Measurements from ENCODE around the gene SLC36A1.

The SLC36A1 gene

DNA sequence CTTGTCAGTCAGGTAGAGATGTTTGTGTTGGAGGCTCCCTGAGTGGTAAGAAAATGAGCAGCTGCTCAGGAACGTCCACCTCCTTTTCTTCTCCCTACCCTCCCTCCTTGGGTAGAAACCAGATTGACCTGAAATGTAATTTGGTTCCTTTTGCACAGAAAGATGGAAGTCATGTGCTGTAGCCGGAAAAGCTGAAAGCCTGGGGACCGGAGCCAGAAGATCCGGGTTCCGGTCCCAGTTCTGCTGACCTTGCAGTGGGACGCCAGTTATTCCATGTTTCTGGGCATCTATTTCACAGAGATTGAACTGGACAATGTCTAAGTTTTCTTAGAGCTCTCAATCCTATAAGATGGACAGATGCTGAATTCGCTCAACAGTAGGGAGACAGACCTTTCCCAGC is 40.1 kb downstream of the SLC36A1 start:
- H2AFZ ChIP-seq (ENCODE audit: low read length, unreplicated experiment) = no peak overlapping the region
- H3K27ac ChIP-seq (ENCODE audit: low read depth, low read length) = no peak overlapping the region
- no peaks in the 10 kb centered on the region for H3K79me2 ChIP-seq (ENCODE audit: control insufficient read depth, insufficient read depth, low read length, unreplicated experiment)
- no peaks in the 10 kb centered on the region for H3K36me3 ChIP-seq (ENCODE audit: insufficient read depth, low read length)
- H3K4me3 ChIP-seq (ENCODE audit: low read depth, low read length) = no peak overlapping the region
- H3K27me3 ChIP-seq (ENCODE audit: insufficient read depth, low read length) = no peaks in the 10 kb centered on the region
- H3K4me1 ChIP-seq (ENCODE audit: control insufficient read depth, insufficient read depth, low read length, unreplicated experiment) = no peaks in the 10 kb centered on the region

DNA sequence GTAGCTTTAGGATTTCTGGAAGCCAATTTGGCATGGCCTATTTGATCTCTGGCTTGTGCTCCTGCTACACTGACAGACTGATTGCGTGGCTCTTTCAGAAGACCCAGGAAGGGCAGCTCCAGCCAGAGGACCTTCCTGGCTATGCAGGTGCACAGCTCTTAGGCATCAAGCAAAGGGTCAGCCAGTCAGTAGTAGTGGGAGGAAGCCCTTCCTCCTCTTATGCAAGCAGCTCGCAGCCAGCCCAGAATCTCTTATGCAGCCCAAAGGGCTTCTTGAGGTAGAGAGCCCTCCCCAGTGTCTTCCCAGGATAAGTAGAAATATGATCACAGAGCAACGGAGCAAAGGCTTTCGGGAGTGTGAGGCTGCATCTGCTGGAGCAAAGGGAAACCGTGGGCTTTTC is 43.2 kb downstream of the SLC36A1 start:
- H3K27me3 ChIP-seq (ENCODE audit: insufficient read depth, low read length) = no peaks in the 10 kb centered on the region
- no peak overlapping the region for H2AFZ ChIP-seq (ENCODE audit: low read length, unreplicated experiment)
- no peaks in the 10 kb centered on the region for H3K4me1 ChIP-seq (ENCODE audit: control insufficient read depth, insufficient read depth, low read length, unreplicated experiment)
- H3K79me2 ChIP-seq (ENCODE audit: control insufficient read depth, insufficient read depth, low read length, unreplicated experiment) = no peaks in the 10 kb centered on the region
- H3K36me3 ChIP-seq (ENCODE audit: insufficient read depth, low read length) = no peaks in the 10 kb centered on the region
- H3K4me3 ChIP-seq (ENCODE audit: low read depth, low read length) = no peak overlapping the region
- no peak overlapping the region for H3K27ac ChIP-seq (ENCODE audit: low read depth, low read length)

DNA sequence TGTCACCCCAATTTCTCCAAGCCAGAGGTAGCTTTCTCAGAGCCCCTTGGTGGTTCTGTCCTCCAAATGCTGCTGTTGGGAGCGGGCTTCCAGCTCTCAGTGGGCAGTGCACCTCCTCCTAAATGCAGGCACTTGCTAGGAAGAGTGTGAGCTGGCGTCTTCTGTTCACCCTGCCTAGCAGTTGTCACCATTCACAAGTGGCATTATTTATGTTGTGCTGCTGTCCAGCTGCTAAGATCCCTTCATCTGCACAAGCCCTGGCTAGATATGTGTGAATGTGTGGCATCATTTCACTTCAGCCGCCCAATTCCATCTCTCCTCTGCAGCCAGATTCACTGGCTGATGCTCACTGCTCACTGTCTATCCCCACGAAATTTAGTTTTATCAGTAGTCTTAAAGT is 43.7 kb downstream of the SLC36A1 start:
- Histone ChIP-seq H2AFZ (ENCODE audit: low read length, unreplicated experiment) (no peak overlapping the region), H3K27ac (ENCODE audit: low read depth, low read length) (no peak overlapping the region), H3K27me3 (ENCODE audit: insufficient read depth, low read length) (no peaks in the 10 kb centered on the region), H3K36me3 (ENCODE audit: insufficient read depth, low read length) (no peaks in the 10 kb centered on the region), H3K4me3 (ENCODE audit: low read depth, low read length) (no peak overlapping the region), H3K4me1 (ENCODE audit: control insufficient read depth, insufficient read depth, low read length, unreplicated experiment) (no peaks in the 10 kb centered on the region), H3K79me2 (ENCODE audit: control insufficient read depth, insufficient read depth, low read length, unreplicated experiment) (no peaks in the 10 kb centered on the region)

DNA sequence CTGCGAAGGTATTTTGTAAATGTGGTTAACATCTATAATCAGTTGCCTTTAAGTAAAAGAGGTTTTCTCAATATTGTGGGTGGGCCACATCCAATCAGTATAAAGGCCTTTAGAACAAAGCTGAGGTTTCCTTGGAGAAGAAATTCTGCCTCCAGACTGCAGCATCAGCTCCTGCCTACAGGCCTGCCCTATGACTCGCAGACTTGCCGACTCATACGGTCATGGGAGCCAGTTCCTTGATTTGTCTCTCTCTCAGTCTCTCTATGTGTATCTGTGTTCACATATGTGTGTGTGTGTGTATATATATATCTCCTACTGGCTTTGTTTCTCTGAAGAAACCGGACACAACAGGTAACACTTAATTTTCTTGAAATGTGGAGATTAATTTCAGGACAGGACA is 45.3 kb downstream of the SLC36A1 start:
- H2AFZ ChIP-seq (ENCODE audit: low read length, unreplicated experiment) = no peak overlapping the region
- no peaks in the 10 kb centered on the region for H3K36me3 ChIP-seq (ENCODE audit: insufficient read depth, low read length)
- no peak overlapping the region for H3K27ac ChIP-seq (ENCODE audit: low read depth, low read length)
- no peaks in the 10 kb centered on the region for H3K79me2 ChIP-seq (ENCODE audit: control insufficient read depth, insufficient read depth, low read length, unreplicated experiment)
- no peak overlapping the region for H3K4me3 ChIP-seq (ENCODE audit: low read depth, low read length)
- H3K4me1 ChIP-seq (ENCODE audit: control insufficient read depth, insufficient read depth, low read length, unreplicated experiment) = no peaks in the 10 kb centered on the region
- no peaks in the 10 kb centered on the region for H3K27me3 ChIP-seq (ENCODE audit: insufficient read depth, low read length)

DNA sequence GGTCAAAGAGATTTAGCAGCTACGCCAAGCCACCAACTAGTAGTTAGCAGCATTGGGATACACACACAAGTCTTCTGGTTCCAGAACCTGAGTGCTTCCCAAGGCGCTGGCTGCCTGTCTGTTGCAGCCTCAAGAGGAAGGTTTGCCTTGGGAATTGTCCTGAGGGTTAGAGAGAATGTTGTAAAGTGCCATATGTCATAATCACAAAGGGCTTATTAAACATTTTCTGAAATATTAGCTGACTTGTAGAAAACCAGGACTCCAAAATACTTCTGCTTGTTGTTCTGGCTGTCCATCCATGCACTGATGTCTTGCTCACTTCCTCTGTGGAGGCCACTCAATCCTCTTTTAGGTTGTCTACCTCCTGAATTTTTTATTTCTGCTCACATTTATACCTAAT is 46.3 kb downstream of the SLC36A1 start:
- Histone ChIP-seq H3K4me3 (ENCODE audit: low read depth, low read length) (no peak overlapping the region), H3K79me2 (ENCODE audit: control insufficient read depth, insufficient read depth, low read length, unreplicated experiment) (no peaks in the 10 kb centered on the region), H3K27me3 (ENCODE audit: insufficient read depth, low read length) (no peaks in the 10 kb centered on the region), H3K4me1 (ENCODE audit: control insufficient read depth, insufficient read depth, low read length, unreplicated experiment) (no peaks in the 10 kb centered on the region), H3K27ac (ENCODE audit: low read depth, low read length) (no peak overlapping the region), H2AFZ (ENCODE audit: low read length, unreplicated experiment) (no peak overlapping the region), H3K36me3 (ENCODE audit: insufficient read depth, low read length) (no peaks in the 10 kb centered on the region)

DNA sequence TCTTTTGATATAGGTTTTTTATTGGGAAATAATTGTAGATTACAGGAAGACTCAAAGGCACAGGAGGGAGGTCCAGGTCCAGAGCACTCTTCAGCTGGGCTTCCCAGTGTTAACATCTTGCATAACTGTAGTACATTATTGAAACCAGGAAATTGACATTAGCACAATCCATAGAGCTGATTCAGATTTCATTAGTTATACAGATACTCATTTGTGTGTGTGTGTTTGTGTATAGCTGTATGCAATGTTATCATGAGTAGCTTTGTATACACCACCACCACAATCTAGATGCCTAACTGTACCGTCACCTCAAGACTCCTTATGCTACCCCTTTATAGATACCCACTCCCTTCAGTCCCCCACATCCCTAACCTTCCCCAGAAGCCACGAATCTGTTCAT is 47.9 kb downstream of the SLC36A1 start:
- Histone ChIP-seq H3K27ac (ENCODE audit: low read depth, low read length) (no peak overlapping the region), H3K79me2 (ENCODE audit: control insufficient read depth, insufficient read depth, low read length, unreplicated experiment) (no peaks in the 10 kb centered on the region), H3K4me1 (ENCODE audit: control insufficient read depth, insufficient read depth, low read length, unreplicated experiment) (no peaks in the 10 kb centered on the region), H3K4me3 (ENCODE audit: low read depth, low read length) (no peak overlapping the region), H3K36me3 (ENCODE audit: insufficient read depth, low read length) (no peaks in the 10 kb centered on the region), H3K27me3 (ENCODE audit: insufficient read depth, low read length) (no peaks in the 10 kb centered on the region), H2AFZ (ENCODE audit: low read length, unreplicated experiment) (no peak overlapping the region)

DNA sequence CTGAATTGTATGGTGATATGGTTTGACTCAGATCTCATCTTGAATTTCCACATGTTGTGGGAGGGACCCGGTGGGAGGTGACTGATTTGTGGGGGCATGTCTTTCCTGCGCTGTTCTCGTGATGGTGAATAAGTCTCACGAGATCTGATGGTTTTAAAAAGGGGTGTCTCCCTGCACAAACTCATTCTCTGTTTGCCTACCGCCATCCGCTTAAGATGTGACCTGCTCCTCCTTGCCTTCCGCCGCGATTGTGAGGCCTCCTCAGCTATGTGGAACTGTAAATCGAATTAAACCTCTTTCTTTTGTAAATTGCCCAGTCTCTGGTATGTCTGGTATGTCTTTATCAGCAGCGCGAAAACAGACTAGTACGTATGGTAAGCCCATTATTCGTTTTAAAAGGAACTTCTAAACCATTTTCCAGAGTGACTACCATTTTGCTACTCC is 48.7 kb downstream of the SLC36A1 start:
- no peaks in the 10 kb centered on the region for H3K79me2 ChIP-seq (ENCODE audit: control insufficient read depth, insufficient read depth, low read length, unreplicated experiment)
- no peaks in the 10 kb centered on the region for H3K27me3 ChIP-seq (ENCODE audit: insufficient read depth, low read length)
- no peak overlapping the region for H3K4me3 ChIP-seq (ENCODE audit: low read depth, low read length)
- H3K4me1 ChIP-seq (ENCODE audit: control insufficient read depth, insufficient read depth, low read length, unreplicated experiment) = no peaks in the 10 kb centered on the region
- H3K27ac ChIP-seq (ENCODE audit: low read depth, low read length) = no peak overlapping the region
- no peaks in the 10 kb centered on the region for H3K36me3 ChIP-seq (ENCODE audit: insufficient read depth, low read length)
- no peak overlapping the region for H2AFZ ChIP-seq (ENCODE audit: low read length, unreplicated experiment)

DNA sequence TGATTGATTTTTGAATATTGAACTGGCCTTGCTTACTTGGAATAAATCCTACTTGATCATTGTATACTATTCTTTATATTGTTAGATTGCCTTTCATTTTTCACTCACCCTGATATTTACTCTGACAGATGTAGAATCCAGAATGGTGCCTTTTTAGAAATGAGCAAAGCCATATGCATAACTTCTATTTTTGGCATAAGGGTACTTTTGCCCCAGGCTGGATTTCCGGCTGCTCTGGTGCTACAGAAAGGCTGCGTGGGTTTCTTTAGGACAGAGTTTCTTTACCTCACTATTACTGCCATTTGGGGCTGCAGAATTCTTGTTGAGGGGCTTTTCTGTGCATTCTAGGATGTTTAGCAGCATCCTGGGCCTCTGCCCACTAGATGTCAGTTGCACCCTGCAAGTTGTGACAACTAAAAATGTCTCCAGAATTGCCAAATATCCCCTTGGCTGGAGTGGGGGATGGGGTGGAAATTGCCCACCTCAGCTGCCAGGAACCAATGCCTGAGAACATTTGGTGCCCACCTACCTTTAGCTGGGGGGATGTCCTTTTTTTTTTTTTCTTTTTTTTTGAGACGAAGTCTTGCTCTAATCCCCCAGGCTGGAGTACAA is 50.1 kb downstream of the SLC36A1 start:
- H3K36me3 ChIP-seq (ENCODE audit: insufficient read depth, low read length) = no peaks in the 10 kb centered on the region
- no peak overlapping the region for H2AFZ ChIP-seq (ENCODE audit: low read length, unreplicated experiment)
- no peaks in the 10 kb centered on the region for H3K27me3 ChIP-seq (ENCODE audit: insufficient read depth, low read length)
- no peaks in the 10 kb centered on the region for H3K79me2 ChIP-seq (ENCODE audit: control insufficient read depth, insufficient read depth, low read length, unreplicated experiment)
- H3K27ac ChIP-seq (ENCODE audit: low read depth, low read length) = no peak overlapping the region
- no peaks in the 10 kb centered on the region for H3K4me1 ChIP-seq (ENCODE audit: control insufficient read depth, insufficient read depth, low read length, unreplicated experiment)
- H3K4me3 ChIP-seq (ENCODE audit: low read depth, low read length) = no peak overlapping the region

DNA sequence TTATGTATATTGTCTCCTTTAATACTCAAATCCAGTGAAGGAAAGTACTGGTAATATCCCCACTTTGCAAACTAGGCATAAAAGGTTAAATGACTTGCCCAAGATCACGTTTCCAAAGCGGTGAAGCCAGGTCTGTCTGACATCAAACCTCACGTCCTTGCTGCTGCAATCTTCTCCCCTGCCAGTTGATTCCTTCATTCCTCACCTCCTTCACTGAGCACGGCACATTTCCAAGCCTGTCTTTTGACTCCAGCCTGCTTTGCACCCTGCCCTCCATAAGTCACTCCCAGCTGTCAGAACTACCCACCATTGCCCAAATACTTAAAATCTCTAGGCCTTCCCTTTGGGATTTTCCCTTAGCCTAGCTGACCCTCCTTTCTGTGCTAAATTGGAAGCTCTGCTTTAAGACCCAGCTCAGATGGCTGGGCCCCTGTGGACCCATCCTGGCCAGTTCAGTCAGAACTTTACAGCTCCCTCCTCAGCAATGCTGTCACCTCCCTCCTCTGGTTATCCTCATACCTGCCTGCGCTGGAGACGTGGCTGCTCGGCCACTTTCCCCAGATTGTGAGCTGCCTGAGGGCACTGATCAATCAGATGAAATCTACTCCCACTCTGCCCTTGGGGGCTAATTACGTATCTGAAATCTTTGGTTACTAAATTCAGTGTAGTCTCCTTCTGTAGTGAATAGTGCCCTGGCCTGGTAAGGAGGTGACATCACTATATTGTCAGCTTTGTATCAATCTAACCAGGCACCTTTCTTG is 51.2 kb downstream of the SLC36A1 start:
- H3K36me3 ChIP-seq (ENCODE audit: insufficient read depth, low read length) = no peaks in the 10 kb centered on the region
- H3K4me1 ChIP-seq (ENCODE audit: control insufficient read depth, insufficient read depth, low read length, unreplicated experiment) = no peaks in the 10 kb centered on the region
- H3K79me2 ChIP-seq (ENCODE audit: control insufficient read depth, insufficient read depth, low read length, unreplicated experiment) = no peaks in the 10 kb centered on the region
- no peaks in the 10 kb centered on the region for H3K27me3 ChIP-seq (ENCODE audit: insufficient read depth, low read length)
- no peak overlapping the region for H3K4me3 ChIP-seq (ENCODE audit: low read depth, low read length)
- no peak overlapping the region for H2AFZ ChIP-seq (ENCODE audit: low read length, unreplicated experiment)
- no peak overlapping the region for H3K27ac ChIP-seq (ENCODE audit: low read depth, low read length)

DNA sequence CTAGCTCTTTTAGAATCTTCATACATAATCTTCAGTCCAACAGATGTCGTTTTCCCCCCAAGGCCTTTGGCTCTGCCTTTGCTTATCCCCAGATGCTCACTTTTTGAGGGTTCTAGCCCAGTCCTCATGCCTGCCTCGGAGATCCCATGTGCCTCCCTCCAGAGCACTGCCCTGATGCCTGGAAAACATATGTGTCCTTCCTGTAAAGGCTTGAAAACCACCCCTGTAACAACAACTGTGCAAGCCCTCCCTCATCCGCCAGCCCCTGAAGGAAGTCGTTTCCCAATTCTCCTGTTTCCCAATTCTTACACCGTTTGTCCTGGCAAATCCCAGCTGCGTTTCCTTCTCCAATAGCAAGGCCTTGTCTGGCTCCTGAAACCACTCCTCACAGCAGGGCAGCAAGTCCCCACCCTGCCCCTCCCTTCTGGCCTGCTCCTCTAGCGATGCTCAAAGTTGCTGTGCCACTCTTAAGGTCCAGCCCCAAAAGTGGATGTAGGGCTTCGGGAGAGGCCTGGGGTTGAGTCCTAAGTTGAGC is 52.2 kb downstream of the SLC36A1 start:
- H3K27ac ChIP-seq (ENCODE audit: low read depth, low read length) = no peak overlapping the region
- H3K4me1 ChIP-seq (ENCODE audit: control insufficient read depth, insufficient read depth, low read length, unreplicated experiment) = no peaks in the 10 kb centered on the region
- H3K79me2 ChIP-seq (ENCODE audit: control insufficient read depth, insufficient read depth, low read length, unreplicated experiment) = no peaks in the 10 kb centered on the region
- H3K4me3 ChIP-seq (ENCODE audit: low read depth, low read length) = no peak overlapping the region
- H3K36me3 ChIP-seq (ENCODE audit: insufficient read depth, low read length) = no peaks in the 10 kb centered on the region
- H3K27me3 ChIP-seq (ENCODE audit: insufficient read depth, low read length) = no peaks in the 10 kb centered on the region
- no peak overlapping the region for H2AFZ ChIP-seq (ENCODE audit: low read length, unreplicated experiment)

DNA sequence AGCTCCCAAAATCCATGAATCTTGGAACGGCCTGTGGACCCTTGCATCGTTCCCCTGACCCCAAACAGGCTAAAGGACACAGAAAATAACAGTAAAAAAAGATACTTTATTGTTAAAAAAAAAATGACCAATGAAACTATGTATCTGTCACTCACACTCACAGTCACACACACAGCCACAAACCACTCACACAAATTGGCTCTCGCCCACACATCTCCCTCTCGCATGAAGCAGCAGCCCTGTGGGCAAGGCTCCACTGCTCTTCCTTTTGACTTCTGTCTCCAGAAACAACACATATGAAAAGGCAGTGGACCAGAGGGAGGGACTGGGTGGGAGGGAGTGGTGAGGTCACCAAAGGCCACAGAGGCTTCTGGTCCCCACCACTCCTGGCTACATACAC is 56.6 kb downstream of the SLC36A1 start:
- no peaks in the 10 kb centered on the region for H3K4me1 ChIP-seq (ENCODE audit: control insufficient read depth, insufficient read depth, low read length, unreplicated experiment)
- no peaks in the 10 kb centered on the region for H3K79me2 ChIP-seq (ENCODE audit: control insufficient read depth, insufficient read depth, low read length, unreplicated experiment)
- H3K27ac ChIP-seq (ENCODE audit: low read depth, low read length) = no peak overlapping the region
- no peak overlapping the region for H3K4me3 ChIP-seq (ENCODE audit: low read depth, low read length)
- H3K27me3 ChIP-seq (ENCODE audit: insufficient read depth, low read length) = no peaks in the 10 kb centered on the region
- H2AFZ ChIP-seq (ENCODE audit: low read length, unreplicated experiment) = no peak overlapping the region
- no peaks in the 10 kb centered on the region for H3K36me3 ChIP-seq (ENCODE audit: insufficient read depth, low read length)

Data from ACC112 (cell line).